CD14-positive monocyte (primary cell): ENCODE results near the gene IGLL5. TPM values are rescaled to one million over a fixed set of nuclear protein-coding genes. Genes with fewer than 3 reads are reported as not detected.

Experiments
- DNase-seq, 3 donors: peaks; one replicate each; pipeline ENCODE4 v3.0.0-alpha.2; 2011 to 2022
- H2AFZ ChIP-seq: 2 replicates; pipeline ENCODE4 v1.6.0; 2012; ENCODE audit warnings: mild to moderate bottlenecking, low read depth, low read length, inconsistent platforms; ENCODE audit not compliant: insufficient read depth, poor library complexity, severe bottlenecking
- H3K27ac ChIP-seq, 2 donors: 1 replicate in 1 of 2; 2 replicates in 1 of 2; pipeline ENCODE4 v1.5.1; 2012 to 2013; ENCODE audit warnings: low read length in 2 of 2, control low read depth in 1 of 2, inconsistent platforms in 1 of 2, low read depth in 1 of 2, mild to moderate bottlenecking in 1 of 2
- H3K27me3 ChIP-seq, 2 donors: one replicate each; pipeline versions ENCODE4 v1.6.0 to v1.6.1; 2011 to 2013; ENCODE audit warnings: low read length in 2 of 2; ENCODE audit not compliant: control insufficient read depth in 2 of 2, insufficient read depth in 2 of 2
- H3K36me3 ChIP-seq, 2 donors: replicated peaks in 1 of 2; 1 replicate in 1 of 2; 2 replicates in 1 of 2; pipeline versions ENCODE4 v1.5.1 to v1.6.1; 2012 to 2013; ENCODE audit warnings: low read length in 2 of 2, control low read depth in 1 of 2, inconsistent platforms in 1 of 2, mild to moderate bottlenecking in 1 of 2; ENCODE audit not compliant: insufficient read depth in 2 of 2, control insufficient read depth in 1 of 2
- H3K4me1 ChIP-seq, 2 donors: 1 replicate in 1 of 2; 2 replicates in 1 of 2; pipeline versions ENCODE4 v1.5.1 to v1.6.1; 2012 to 2013; ENCODE audit warnings: low read length in 2 of 2, control low read depth in 1 of 2, inconsistent platforms in 1 of 2, mild to moderate bottlenecking in 1 of 2, moderate library complexity in 1 of 2; ENCODE audit not compliant: insufficient read depth in 2 of 2, control insufficient read depth in 1 of 2
- H3K4me2 ChIP-seq: replicated peaks from 2 replicates; pipeline ENCODE3; 2012; ENCODE audit warnings: low read length, moderate library complexity, mild to moderate bottlenecking; ENCODE audit not compliant: poor library complexity, severe bottlenecking; ENCODE audit errors: extremely low read depth
- H3K4me3 ChIP-seq, 3 experiments: fragments of 200-600 bp in 1 of 3; sonication (generic) in 1 of 3; replicated peaks in 1 of 3; 1 replicate in 2 of 3; 2 replicates in 1 of 3; pipeline ENCODE4 v1.5.1; 2011 to 2013; ENCODE audit warnings: low read length in 3 of 3, mild to moderate bottlenecking in 3 of 3, control low read depth in 2 of 3, low read depth in 2 of 3, inconsistent platforms in 1 of 3, moderate library complexity in 1 of 3
- H3K79me2 ChIP-seq: 2 replicates; pipeline ENCODE4 v1.6.0; 2012; ENCODE audit warnings: mild to moderate bottlenecking, control low read depth, inconsistent platforms, low read length, moderate library complexity; ENCODE audit not compliant: insufficient read depth
- H3K9ac ChIP-seq: 2 replicates; pipeline ENCODE4 v1.6.0; 2017; ENCODE audit warnings: low read length, mild to moderate bottlenecking; ENCODE audit not compliant: insufficient read depth, poor library complexity, severe bottlenecking
- H3K9me3 ChIP-seq, 2 donors: replicated peaks in 1 of 2; 1 replicate in 1 of 2; 2 replicates in 1 of 2; pipeline versions ENCODE4 v1.5.1 to v1.6.1; 2012 to 2013; ENCODE audit warnings: low read length in 2 of 2, control low read depth in 1 of 2; ENCODE audit not compliant: control insufficient read depth in 1 of 2, insufficient read depth in 1 of 2
- H4K20me1 ChIP-seq: 2 replicates; pipeline ENCODE4 v1.6.0; 2012; ENCODE audit warnings: mild to moderate bottlenecking, low read length, control low read depth, moderate library complexity; ENCODE audit not compliant: insufficient read depth
- H3K27ac Mint-ChIP-seq, 7 donors: one replicate each; pipeline ENCODE4 v1.8.0; 2020; ENCODE audit warnings: mild to moderate bottlenecking in 7 of 7, mixed read lengths in 7 of 7, moderate library complexity in 6 of 7, inconsistent platforms in 2 of 7
- H3K27me3 Mint-ChIP-seq, 3 donors: one replicate each; pipeline ENCODE4 v1.8.0; 2021 to 2022; ENCODE audit warnings: low read depth in 3 of 3, mild to moderate bottlenecking in 3 of 3, mixed read lengths in 3 of 3, moderate library complexity in 3 of 3, inconsistent platforms in 1 of 3
- H3K36me3 Mint-ChIP-seq, 2 donors: one replicate each; pipeline ENCODE4 v1.8.0; 2020; ENCODE audit warnings: mixed read lengths in 2 of 2, inconsistent platforms in 1 of 2, mild to moderate bottlenecking in 1 of 2
- H3K4me1 Mint-ChIP-seq: one replicate; pipeline ENCODE4 v1.8.0; 2020; ENCODE audit warnings: mild to moderate bottlenecking, mixed read lengths
- H3K4me3 Mint-ChIP-seq, 2 donors: one replicate each; pipeline ENCODE4 v1.8.0; 2020; ENCODE audit warnings: mild to moderate bottlenecking in 2 of 2, mixed read lengths in 2 of 2, moderate library complexity in 1 of 2
- H3K9me3 Mint-ChIP-seq, 7 donors: one replicate each; pipeline ENCODE4 v1.8.0; 2020 to 2022; ENCODE audit warnings: mixed read lengths in 7 of 7, mild to moderate bottlenecking in 6 of 7, moderate library complexity in 6 of 7, inconsistent platforms in 2 of 7
- WGBS: methylation state at CpG from one replicate; pipeline ENCODE4 v1.1.5; 2013; ENCODE audit warnings: missing lambda C conversion rate; ENCODE audit not compliant: insufficient coverage; 5-methylcytosine and 5-hydroxymethylcytosine counted together
- intact Hi-C, 2 donors: fragments of 100-400 bp; cut with micrococcal nuclease; formaldehyde crosslinking; loops; one replicate each; pipeline versions ENCODE4 v1.15.0 to v1.15.1; 2023
- polyA plus RNA-seq, 3 donors: library from polyadenylated mRNA; depleted of rRNA in 1 of 3; unstranded in 2 of 3; stranded (reverse) in 1 of 3; fragments of 300-500 nt in 2 of 3; fragments of >200 nt in 1 of 3; fragmentation: Illumina TruSeq in 2 of 3; gene quantifications; 1 replicate in 2 of 3; 2 replicates in 1 of 3; pipeline ENCODE4 v1.2.3, GENCODE V29; 2012 to 2021
- TF ChIP-seq, protein P1 (sequence below): fragments of 200-600 bp; IDR thresholded peaks from one replicate; pipeline ENCODE4 v1.8.0; 2022; ENCODE audit warnings: antibody characterized with exemption, mild to moderate bottlenecking

The IGLL5 gene
- polyA plus RNA-seq, 3 donors, result 0.21 to 0.38 TPM; not detected in 1

DNA sequence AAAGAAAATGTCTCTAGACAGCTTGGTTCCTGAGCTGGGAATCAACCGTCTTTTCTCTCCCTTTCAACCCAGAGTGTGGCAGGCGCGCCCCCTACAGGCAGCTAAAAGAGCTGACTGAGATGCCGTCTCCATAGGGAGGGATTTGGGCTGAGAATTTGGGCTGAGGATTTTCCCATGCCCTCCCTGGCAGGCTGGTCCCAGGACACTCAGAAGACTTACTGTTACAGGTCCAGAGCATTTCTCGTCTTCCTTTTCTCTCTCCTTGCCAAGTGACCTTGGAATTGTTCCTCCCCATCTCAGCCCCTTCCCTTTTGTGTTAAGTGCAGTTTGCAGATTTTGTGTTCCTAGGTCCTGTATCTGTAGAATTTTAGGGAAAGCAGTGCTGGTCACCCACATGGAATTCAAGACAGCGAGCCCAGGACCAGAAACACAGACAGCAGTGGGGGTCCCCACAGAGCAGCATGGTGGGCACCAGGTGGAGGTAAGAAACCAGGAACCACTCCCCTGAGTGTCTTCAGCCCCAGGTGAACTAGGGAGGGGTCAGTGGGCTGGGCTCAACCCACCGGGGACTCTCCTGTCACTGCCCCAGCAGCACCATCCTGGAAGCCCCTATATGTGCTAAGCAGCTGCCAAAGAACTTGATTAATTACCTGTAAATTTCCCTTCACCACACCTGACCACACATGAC, 9.9 kb upstream of the IGLL5 start:
- no peak overlapping the region for H3K27ac Mint-ChIP-seq
- 100% methylated on average over 1 of the region's 7 CpGs for WGBS
- Histone ChIP-seq H3K27ac (no peak overlapping the region), H4K20me1 (no peaks in the 10 kb centered on the region), H3K9ac (no peak overlapping the region), H2AFZ (no peak overlapping the region), H3K4me3 (no peak overlapping the region), H3K36me3 (no peaks in the 10 kb centered on the region), H3K79me2 (no peaks in the 10 kb centered on the region), H3K27me3 (no peaks in the 10 kb centered on the region), H3K4me2 (no peak overlapping the region), H3K4me1 (peaks cover 18 to 20% of the 10 kb centered on the region in 2 donors), H3K9me3 (peaks cover 0 to 6% of the 10 kb centered on the region in 2 donors)
- peaks cover 20% of the 10 kb centered on the region for H3K4me1 Mint-ChIP-seq
- no peak overlapping the region for H3K4me3 Mint-ChIP-seq
- H3K27me3 Mint-ChIP-seq, result peaks cover 0 to 9% (median 5%) of the 10 kb centered on the region in 3 donors
- peak; percentile 56 to 70 (median 61) for DNase-seq
- intact Hi-C loops, result loop anchor here in 1 of 2 donors (2.0 kb wide), 1 partner anchor 65 kb away; no protein-coding TSS in a partner anchor
- TF ChIP-seq, protein P1, sequence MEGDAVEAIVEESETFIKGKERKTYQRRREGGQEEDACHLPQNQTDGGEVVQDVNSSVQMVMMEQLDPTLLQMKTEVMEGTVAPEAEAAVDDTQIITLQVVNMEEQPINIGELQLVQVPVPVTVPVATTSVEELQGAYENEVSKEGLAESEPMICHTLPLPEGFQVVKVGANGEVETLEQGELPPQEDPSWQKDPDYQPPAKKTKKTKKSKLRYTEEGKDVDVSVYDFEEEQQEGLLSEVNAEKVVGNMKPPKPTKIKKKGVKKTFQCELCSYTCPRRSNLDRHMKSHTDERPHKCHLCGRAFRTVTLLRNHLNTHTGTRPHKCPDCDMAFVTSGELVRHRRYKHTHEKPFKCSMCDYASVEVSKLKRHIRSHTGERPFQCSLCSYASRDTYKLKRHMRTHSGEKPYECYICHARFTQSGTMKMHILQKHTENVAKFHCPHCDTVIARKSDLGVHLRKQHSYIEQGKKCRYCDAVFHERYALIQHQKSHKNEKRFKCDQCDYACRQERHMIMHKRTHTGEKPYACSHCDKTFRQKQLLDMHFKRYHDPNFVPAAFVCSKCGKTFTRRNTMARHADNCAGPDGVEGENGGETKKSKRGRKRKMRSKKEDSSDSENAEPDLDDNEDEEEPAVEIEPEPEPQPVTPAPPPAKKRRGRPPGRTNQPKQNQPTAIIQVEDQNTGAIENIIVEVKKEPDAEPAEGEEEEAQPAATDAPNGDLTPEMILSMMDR, result peak; percentile 86
- H3K36me3 Mint-ChIP-seq, result no peaks in the 10 kb centered on the region
- peaks cover 1 to 17% (median 6%) of the 10 kb centered on the region in 7 donors for H3K9me3 Mint-ChIP-seq

DNA sequence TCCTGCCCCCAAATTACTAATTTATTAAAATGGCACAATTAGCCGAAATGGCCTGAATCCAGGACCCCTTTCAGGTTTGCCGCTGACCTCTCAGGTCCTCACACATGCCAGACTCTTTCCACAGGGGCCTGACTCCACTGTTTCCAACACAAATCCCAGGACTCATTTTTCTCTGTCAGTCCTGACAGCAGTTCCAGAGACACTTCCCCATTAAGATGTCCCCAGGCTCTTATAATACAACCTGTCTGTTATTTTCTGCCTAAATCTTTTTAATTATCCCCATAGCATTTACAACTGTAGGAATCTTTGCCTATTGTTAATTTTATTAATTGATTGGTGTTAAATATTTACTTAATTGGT, 9.4 kb upstream of the IGLL5 start:
- peaks cover 1 to 17% (median 6%) of the 10 kb centered on the region in 7 donors for H3K9me3 Mint-ChIP-seq
- peaks cover 22 to 23% of the 10 kb centered on the region in 2 donors for H3K4me1 ChIP-seq
- intact Hi-C loops, result no loop called here
- no peak overlapping the region for H2AFZ ChIP-seq
- no peak overlapping the region for H3K27ac ChIP-seq
- H3K36me3 Mint-ChIP-seq, result no peaks in the 10 kb centered on the region
- TF ChIP-seq, protein P1, result no peak
- H3K27me3 Mint-ChIP-seq, result peaks cover 0 to 9% (median 5%) of the 10 kb centered on the region in 3 donors
- H3K27me3 ChIP-seq, result no peaks in the 10 kb centered on the region
- H3K4me3 ChIP-seq, result no peak overlapping the region
- no peak overlapping the region for H3K4me2 ChIP-seq
- H4K20me1 ChIP-seq, result no peaks in the 10 kb centered on the region
- no peaks in the 10 kb centered on the region for H3K79me2 ChIP-seq
- DNase-seq, result no peak
- 83% methylated on average over 2 of the region's 2 CpGs for WGBS
- no peak overlapping the region for H3K4me3 Mint-ChIP-seq
- peaks cover 23% of the 10 kb centered on the region for H3K4me1 Mint-ChIP-seq
- H3K27ac Mint-ChIP-seq, result no peak overlapping the region
- no peak overlapping the region for H3K9ac ChIP-seq
- peaks cover 0 to 6% of the 10 kb centered on the region in 2 donors for H3K9me3 ChIP-seq
- no peaks in the 10 kb centered on the region for H3K36me3 ChIP-seq
